GM10266 (cell line): ENCODE results near the gene MAN2A2.
"Not testable (repeated sequence)": the region's sequence is repeated elsewhere in the genome, so short reads cannot be mapped to it uniquely, and the experiment has no call there.

Source experiments
- DNase-seq: peaks from one replicate; pipeline ENCODE4 v3.0.0; 2012; ENCODE audit errors: extremely low spot score
- CTCF ChIP-seq: IDR thresholded peaks from 2 replicates; pipeline ENCODE4 v1.5.1; 2012; ENCODE audit warnings: mild to moderate bottlenecking, low read depth; ENCODE audit not compliant: control insufficient read depth, insufficient read depth; ENCODE audit errors: missing control alignments

MAN2A2 gene

GRCh38 chr15:90871139-90871715 lies 31.9 kb upstream of the MAN2A2 start:
- DNase-seq, result peak; percentile 66
- TF ChIP-seq CTCF, result no peak

GRCh38 chr15:90871716-90872485 lies 31.2 kb upstream of the MAN2A2 start:
- DNase-seq, result peak; percentile 59
- no peak for TF ChIP-seq CTCF

GRCh38 chr15:90872486-90873184 lies 30.5 kb upstream of the MAN2A2 start:
- DNase-seq, result peak; percentile 73
- no peak for TF ChIP-seq CTCF

- TF ChIP-seq CTCF, result no peak
- no peak for DNase-seq
Measured at GRCh38 chr15:90873488-90873997, 29.6 kb upstream of the MAN2A2 start.

- no peak for DNase-seq
Measured at GRCh38 chr15:90873998-90874605, 29.0 kb upstream of the MAN2A2 start.

GRCh38 chr15:90874986-90875385 lies 28.1 kb upstream of the MAN2A2 start:
- not testable (repeated sequence) for DNase-seq

More at GRCh38 chr15:90873998-90874605, 29.0 kb upstream of the MAN2A2 start:
- TF ChIP-seq CTCF, result no peak

GRCh38 chr15:90875549-90875981 lies 27.5 kb upstream of the MAN2A2 start:
- no peak for TF ChIP-seq CTCF

More at GRCh38 chr15:90875549-90875981, 27.5 kb upstream of the MAN2A2 start:
- DNase-seq, result no peak
